ENCODE data around the gene ANKHD1.

- no peak for TF ChIP-seq CTCF (IDR thresholded peaks at IDR 0.05 in 8 of 11, conservative IDR thresholded peaks at IDR 0.05 in 3 of 11)
- TF ChIP-seq POLR2A (IDR thresholded peaks at IDR 0.05) = no peak
- TF ChIP-seq POLR2AphosphoS5 (IDR thresholded peaks at IDR 0.05) = no peak
These were observed 17.4 kb downstream of the ANKHD1 start for GRCh38 chr5:140418862-140419520.
